ENCODE data around the gene METTL17.
A peak's percentile ranks its signal among the peaks of the same experiment; 100 is the strongest.

DNA sequence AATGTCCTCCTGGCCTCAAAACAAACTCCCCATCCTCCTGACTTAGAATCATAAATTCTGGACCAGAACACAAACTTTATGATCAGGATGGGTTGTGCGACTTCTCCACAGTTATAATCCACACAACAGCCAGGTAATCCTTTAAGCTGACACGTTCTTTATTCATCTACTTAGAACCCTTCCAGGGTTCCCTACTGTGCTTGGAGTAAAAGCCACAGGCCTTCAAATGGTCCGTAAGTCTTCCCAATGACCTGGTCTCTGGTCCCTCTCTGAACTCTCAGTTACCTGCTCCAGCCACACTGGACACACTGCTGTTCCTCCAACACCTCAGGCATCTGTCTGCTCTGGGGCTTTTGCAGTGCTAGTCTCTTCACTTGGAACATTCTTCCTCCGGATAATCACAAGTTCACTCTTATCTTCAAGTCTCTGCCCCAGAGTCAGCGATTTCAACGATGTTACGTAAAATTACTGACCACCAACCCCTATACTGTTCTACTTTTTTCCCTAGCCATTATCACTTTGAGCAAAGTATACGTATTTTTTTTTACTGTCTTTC, 50.7 kb downstream of the METTL17 start:
- TF ChIP-seq, protein P1, sequence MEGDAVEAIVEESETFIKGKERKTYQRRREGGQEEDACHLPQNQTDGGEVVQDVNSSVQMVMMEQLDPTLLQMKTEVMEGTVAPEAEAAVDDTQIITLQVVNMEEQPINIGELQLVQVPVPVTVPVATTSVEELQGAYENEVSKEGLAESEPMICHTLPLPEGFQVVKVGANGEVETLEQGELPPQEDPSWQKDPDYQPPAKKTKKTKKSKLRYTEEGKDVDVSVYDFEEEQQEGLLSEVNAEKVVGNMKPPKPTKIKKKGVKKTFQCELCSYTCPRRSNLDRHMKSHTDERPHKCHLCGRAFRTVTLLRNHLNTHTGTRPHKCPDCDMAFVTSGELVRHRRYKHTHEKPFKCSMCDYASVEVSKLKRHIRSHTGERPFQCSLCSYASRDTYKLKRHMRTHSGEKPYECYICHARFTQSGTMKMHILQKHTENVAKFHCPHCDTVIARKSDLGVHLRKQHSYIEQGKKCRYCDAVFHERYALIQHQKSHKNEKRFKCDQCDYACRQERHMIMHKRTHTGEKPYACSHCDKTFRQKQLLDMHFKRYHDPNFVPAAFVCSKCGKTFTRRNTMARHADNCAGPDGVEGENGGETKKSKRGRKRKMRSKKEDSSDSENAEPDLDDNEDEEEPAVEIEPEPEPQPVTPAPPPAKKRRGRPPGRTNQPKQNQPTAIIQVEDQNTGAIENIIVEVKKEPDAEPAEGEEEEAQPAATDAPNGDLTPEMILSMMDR (IDR thresholded peaks at IDR 0.05): peak in 2 of 6 experiments; percentile 9 to 13
- TF ChIP-seq POLR2A (IDR thresholded peaks at IDR 0.05): no peak
